ENCODE measurements around the gene DPYD.
"Not testable (repeated sequence)": the region's sequence is repeated elsewhere in the genome, so short reads cannot be mapped to it uniquely, and the experiment has no call there.

The DPYD gene

GRCh38 chr1:97245682-97246081 lies 675.2 kb downstream of the DPYD start:
- TF ChIP-seq CTCF (conservative IDR thresholded peaks at IDR 0.05; ENCODE audit: low read depth), result no peak
- POLR2A ChIA-PET (ENCODE audit: low non-redundant PET), result no interaction called here
- no peak for DNase-seq (ENCODE audit: low spot score)
- CTCF ChIA-PET, result no interaction called here
- H3K27ac ChIP-seq, result no peak overlapping the region

GRCh38 chr1:97245026-97245425 lies 675.8 kb downstream of the DPYD start:
- no peak for TF ChIP-seq CTCF (conservative IDR thresholded peaks at IDR 0.05; ENCODE audit: low read depth)

GRCh38 chr1:97243973-97244560 lies 676.8 kb downstream of the DPYD start:
- peak; percentile 46 for TF ChIP-seq CTCF (conservative IDR thresholded peaks at IDR 0.05; ENCODE audit: low read depth)
- DNase-seq (ENCODE audit: low spot score), result peak; percentile 4
- ChIA-PET POLR2A (ENCODE audit: low non-redundant PET) (no interaction called here), CTCF (interaction anchor here (0.6 to 1.3 kb wide), 10 partner anchors 17 to 1895 kb away, joined by 3 to 6 read pairs (median 3); no protein-coding TSS in a partner anchor)
- H3K27ac ChIP-seq, result no peak overlapping the region

More at GRCh38 chr1:97245026-97245425, 675.8 kb downstream of the DPYD start:
- ChIA-PET POLR2A (ENCODE audit: low non-redundant PET) (no interaction called here), CTCF (no interaction called here)
- no peak overlapping the region for H3K27ac ChIP-seq
- no peak for DNase-seq (ENCODE audit: low spot score)

GRCh38 chr1:97238816-97239215 lies 682.0 kb downstream of the DPYD start:
- H3K27ac ChIP-seq, result no peak overlapping the region
- POLR2A ChIA-PET (ENCODE audit: low non-redundant PET), result no interaction called here
- TF ChIP-seq CTCF (conservative IDR thresholded peaks at IDR 0.05; ENCODE audit: low read depth), result no peak
- CTCF ChIA-PET, result no interaction called here
- no peak for DNase-seq (ENCODE audit: low spot score)

- CTCF ChIA-PET; DNase-seq (ENCODE audit: low spot score); POLR2A ChIA-PET (ENCODE audit: low non-redundant PET); H3K27ac ChIP-seq: not testable (repeated sequence)
Measured at GRCh38 chr1:97231354-97231753, 689.5 kb downstream of the DPYD start.

GRCh38 chr1:97212671-97213070 lies 708.2 kb downstream of the DPYD start:
- no peak for TF ChIP-seq CTCF (conservative IDR thresholded peaks at IDR 0.05; ENCODE audit: low read depth)
- POLR2A ChIA-PET (ENCODE audit: low non-redundant PET), result no interaction called here
- no peak overlapping the region for H3K27ac ChIP-seq
- peak; percentile 1 for DNase-seq (ENCODE audit: low spot score)
- CTCF ChIA-PET, result no interaction called here

GRCh38 chr1:97210307-97210706 lies 710.5 kb downstream of the DPYD start:
- CTCF ChIA-PET, result no interaction called here
- H3K27ac ChIP-seq, result no peak overlapping the region
- no peak for DNase-seq (ENCODE audit: low spot score)
- TF ChIP-seq CTCF (conservative IDR thresholded peaks at IDR 0.05; ENCODE audit: low read depth), result no peak
- POLR2A ChIA-PET (ENCODE audit: low non-redundant PET), result no interaction called here
